ENCODE data around the gene C1QTNF6. TPM values are rescaled to one million over a fixed set of nuclear protein-coding genes. Genes with fewer than 3 reads are reported as not detected.

Gene C1QTNF6
- total RNA-seq, 1 donor from 2014 or later = 5.1 TPM

GRCh38 chr22:37219533-37219932 lies 31.5 kb upstream of the C1QTNF6 start:
- no peak for DNase-seq (ENCODE audit: low read depth)
- no peak for TF ChIP-seq CTCF (IDR thresholded peaks at IDR 0.05; ENCODE audit: insufficient read depth, low read length, poor library complexity, severe bottlenecking)
- H3K27me3 ChIP-seq (ENCODE audit: control insufficient read depth, insufficient read depth, low read length) = no peaks in the 10 kb centered on the region
- no peak overlapping the region for H3K4me3 ChIP-seq (ENCODE audit: low read depth, low read length)
- H3K36me3 ChIP-seq (ENCODE audit: control insufficient read depth, insufficient read depth, low read length) = no peaks in the 10 kb centered on the region

- no peaks in the 10 kb centered on the region for H3K36me3 ChIP-seq (ENCODE audit: control insufficient read depth, insufficient read depth, low read length)
- DNase-seq (ENCODE audit: low read depth) = no peak
- TF ChIP-seq CTCF (IDR thresholded peaks at IDR 0.05; ENCODE audit: insufficient read depth, low read length, poor library complexity, severe bottlenecking) = no peak
- no peak overlapping the region for H3K4me3 ChIP-seq (ENCODE audit: low read depth, low read length)
- H3K27me3 ChIP-seq (ENCODE audit: control insufficient read depth, insufficient read depth, low read length) = peaks cover 2% of the 10 kb centered on the region
Observed at GRCh38 chr22:37218771-37219411, 30.8 kb upstream of the C1QTNF6 start.

GRCh38 chr22:37218399-37218770 lies 30.3 kb upstream of the C1QTNF6 start:
- H3K4me3 ChIP-seq (ENCODE audit: low read depth, low read length) = no peak overlapping the region
- no peak for DNase-seq (ENCODE audit: low read depth)
- peaks cover 7% of the 10 kb centered on the region for H3K27me3 ChIP-seq (ENCODE audit: control insufficient read depth, insufficient read depth, low read length)
- no peaks in the 10 kb centered on the region for H3K36me3 ChIP-seq (ENCODE audit: control insufficient read depth, insufficient read depth, low read length)
- no peak for TF ChIP-seq CTCF (IDR thresholded peaks at IDR 0.05; ENCODE audit: insufficient read depth, low read length, poor library complexity, severe bottlenecking)

- H3K27me3 ChIP-seq (ENCODE audit: control insufficient read depth, insufficient read depth, low read length) = peaks cover 17% of the 10 kb centered on the region
- no peaks in the 10 kb centered on the region for H3K36me3 ChIP-seq (ENCODE audit: control insufficient read depth, insufficient read depth, low read length)
- TF ChIP-seq CTCF (IDR thresholded peaks at IDR 0.05; ENCODE audit: insufficient read depth, low read length, poor library complexity, severe bottlenecking) = no peak
Observed at GRCh38 chr22:37215890-37216289, 27.8 kb upstream of the C1QTNF6 start.

GRCh38 chr22:37214731-37215030 lies 26.6 kb upstream of the C1QTNF6 start:
- Histone ChIP-seq H3K36me3 (ENCODE audit: control insufficient read depth, insufficient read depth, low read length) (no peaks in the 10 kb centered on the region), H3K4me3 (ENCODE audit: low read depth, low read length) (no peak overlapping the region), H3K27me3 (ENCODE audit: control insufficient read depth, insufficient read depth, low read length) (peaks cover 23% of the 10 kb centered on the region)
- DNase-seq (ENCODE audit: low read depth) = no peak
- no peak for TF ChIP-seq CTCF (IDR thresholded peaks at IDR 0.05; ENCODE audit: insufficient read depth, low read length, poor library complexity, severe bottlenecking)

More at GRCh38 chr22:37215890-37216289, 27.8 kb upstream of the C1QTNF6 start:
- no peak overlapping the region for H3K4me3 ChIP-seq (ENCODE audit: low read depth, low read length)
- DNase-seq (ENCODE audit: low read depth) = no peak

Data from kidney epithelial cell (primary cell).